ENCODE data around the gene TSACC. TPM values are rescaled to one million over a fixed set of nuclear protein-coding genes. Genes with fewer than 3 reads are reported as not detected.

The TSACC gene
- total and polyA plus RNA-seq, 4 donors: 0.28 to 2.7 (median 0.60) TPM; not detected in 1

GRCh38 chr1:156366378-156367166, 28.2 kb downstream of the TSACC start:
- Histone ChIP-seq H3K9ac (ENCODE audit: low read depth in 1 of 2, low read length in 2 of 2) (no peak overlapping the region), H3K27ac (ENCODE audit: low read depth in 1 of 2, low read length in 2 of 2) (no peak overlapping the region), H3K27me3 (ENCODE audit: control insufficient read depth in 4 of 4, insufficient read depth in 4 of 4, low read length in 3 of 4) (no peaks in the 10 kb centered on the region), H3K9me3 (ENCODE audit: control insufficient read depth in 4 of 4, low read length in 3 of 4) (no peaks in the 10 kb centered on the region), H3K4me1 (ENCODE audit: control insufficient read depth in 4 of 4, insufficient read depth in 4 of 4, low read length in 3 of 4) (peaks cover 0 to 8% (median 4%) of the 10 kb centered on the region in 4 donors), H3K4me3 (ENCODE audit: low read depth in 1 of 3, low read length in 3 of 3) (no peak overlapping the region), H3K36me3 (ENCODE audit: control insufficient read depth in 4 of 4, insufficient read depth in 3 of 4, low read depth in 1 of 4, low read length in 3 of 4) (no peaks in the 10 kb centered on the region)
- no peak for TF ChIP-seq CTCF (IDR thresholded peaks at IDR 0.05; ENCODE audit: low read depth, low read length, missing input control)
- no peak for TF ChIP-seq YY1 (IDR thresholded peaks at IDR 0.05)
- no peak for TF ChIP-seq EGR1 (IDR thresholded peaks at IDR 0.05; ENCODE audit: low read depth in 2 of 2)
- TF ChIP-seq JUND (IDR thresholded peaks at IDR 0.05): no peak
- TF ChIP-seq FOXA1 (IDR thresholded peaks at IDR 0.05): no peak
- no peak for TF ChIP-seq GABPA (IDR thresholded peaks at IDR 0.05 in 1 of 2, conservative IDR thresholded peaks at IDR 0.05 in 1 of 2)
- TF ChIP-seq RAD21 (IDR thresholded peaks at IDR 0.05): no peak
- no peak for TF ChIP-seq HNF4G (IDR thresholded peaks at IDR 0.05)
- TF ChIP-seq HNF4A (conservative IDR thresholded peaks at IDR 0.05): no peak
- 90% methylated on average over 5 of the region's 5 CpGs for WGBS
- no peak for DNase-seq (ENCODE audit: low spot score)

- 87% methylated on average over 9 of the region's 9 CpGs for WGBS
- TF ChIP-seq NR2F2 (IDR thresholded peaks at IDR 0.05): no peak
- no peak for TF ChIP-seq ZBTB33 (IDR thresholded peaks at IDR 0.05)
- TF ChIP-seq JUND (IDR thresholded peaks at IDR 0.05): no peak
- no peak for TF ChIP-seq GABPA (IDR thresholded peaks at IDR 0.05 in 1 of 2, conservative IDR thresholded peaks at IDR 0.05 in 1 of 2)
- no peak for TF ChIP-seq ATF3 (IDR thresholded peaks at IDR 0.05)
- no peak for TF ChIP-seq CTCF (IDR thresholded peaks at IDR 0.05; ENCODE audit: low read depth, low read length, missing input control)
- TF ChIP-seq FOXA2 (IDR thresholded peaks at IDR 0.05): no peak
- no peak for TF ChIP-seq TAF1 (conservative IDR thresholded peaks at IDR 0.05)
- TF ChIP-seq EGR1 (IDR thresholded peaks at IDR 0.05; ENCODE audit: low read depth in 2 of 2): no peak
- no peak for TF ChIP-seq YY1 (IDR thresholded peaks at IDR 0.05)
- TF ChIP-seq HNF4A (conservative IDR thresholded peaks at IDR 0.05): no peak
- no peak for TF ChIP-seq MAX (IDR thresholded peaks at IDR 0.05)
- TF ChIP-seq RAD21 (IDR thresholded peaks at IDR 0.05): no peak
- TF ChIP-seq SP1 (IDR thresholded peaks at IDR 0.05): no peak
- no peak for TF ChIP-seq FOXA1 (IDR thresholded peaks at IDR 0.05)
- no peak for TF ChIP-seq HNF4G (IDR thresholded peaks at IDR 0.05)
- no peak for TF ChIP-seq RXRA (IDR thresholded peaks at IDR 0.05)
- TF ChIP-seq REST (IDR thresholded peaks at IDR 0.05): no peak
These were observed 29.2 kb downstream of the TSACC start for GRCh38 chr1:156367383-156368156.

More at GRCh38 chr1:156367383-156368156, 29.2 kb downstream of the TSACC start:
- no peak overlapping the region for H3K9ac ChIP-seq (ENCODE audit: low read depth in 1 of 2, low read length in 2 of 2)
- H3K27me3 ChIP-seq (ENCODE audit: control insufficient read depth in 4 of 4, insufficient read depth in 4 of 4, low read length in 3 of 4): no peaks in the 10 kb centered on the region
- no peaks in the 10 kb centered on the region for H3K36me3 ChIP-seq (ENCODE audit: control insufficient read depth in 4 of 4, insufficient read depth in 3 of 4, low read depth in 1 of 4, low read length in 3 of 4)
- no peak overlapping the region for H3K4me3 ChIP-seq (ENCODE audit: low read depth in 1 of 3, low read length in 3 of 3)
- DNase-seq (ENCODE audit: low spot score): no peak
- H3K9me3 ChIP-seq (ENCODE audit: control insufficient read depth in 4 of 4, low read length in 3 of 4): no peaks in the 10 kb centered on the region
- H3K27ac ChIP-seq (ENCODE audit: low read depth in 1 of 2, low read length in 2 of 2): no peak overlapping the region
- H3K4me1 ChIP-seq (ENCODE audit: control insufficient read depth in 4 of 4, insufficient read depth in 4 of 4, low read length in 3 of 4): peaks cover 0 to 8% (median 4%) of the 10 kb centered on the region in 4 donors
